ENCODE measurements around the gene ZNF516.

Gene ZNF516

GRCh38 chr18:76455003-76455676 is 39.9 kb downstream of the ZNF516 start:
- DNase-seq (ENCODE audit: low spot score) = no peak

- DNase-seq (ENCODE audit: low spot score) = no peak
Observed at GRCh38 chr18:76454418-76454817, 40.6 kb downstream of the ZNF516 start.

- DNase-seq (ENCODE audit: low spot score) = no peak
Observed at GRCh38 chr18:76453932-76454331, 41.1 kb downstream of the ZNF516 start.

GRCh38 chr18:76453057-76453561 is 41.9 kb downstream of the ZNF516 start:
- DNase-seq (ENCODE audit: low spot score) = no peak

GRCh38 chr18:76452357-76452756 is 42.7 kb downstream of the ZNF516 start:
- no peak for DNase-seq (ENCODE audit: low spot score)

GRCh38 chr18:76451396-76452331 is 43.4 kb downstream of the ZNF516 start:
- no peak for DNase-seq (ENCODE audit: low spot score)

- DNase-seq (ENCODE audit: low spot score) = no peak
Observed at GRCh38 chr18:76450452-76451395, 44.3 kb downstream of the ZNF516 start.

GRCh38 chr18:76449111-76449453 is 46.0 kb downstream of the ZNF516 start:
- DNase-seq (ENCODE audit: low spot score) = no peak

- DNase-seq (ENCODE audit: low spot score) = no peak
Observed at GRCh38 chr18:76448256-76449110, 46.6 kb downstream of the ZNF516 start.

- DNase-seq (ENCODE audit: low spot score) = no peak
Observed at GRCh38 chr18:76447258-76447890, 47.7 kb downstream of the ZNF516 start.

GRCh38 chr18:76446321-76447257 is 48.5 kb downstream of the ZNF516 start:
- no peak for DNase-seq (ENCODE audit: low spot score)

- DNase-seq (ENCODE audit: low spot score) = no peak
Observed at GRCh38 chr18:76445741-76446232, 49.3 kb downstream of the ZNF516 start.

- DNase-seq (ENCODE audit: low spot score) = no peak
Observed at GRCh38 chr18:76445275-76445674, 49.8 kb downstream of the ZNF516 start.

- DNase-seq (ENCODE audit: low spot score) = no peak
Observed at GRCh38 chr18:76444446-76445105, 50.5 kb downstream of the ZNF516 start.

GRCh38 chr18:76443519-76444445 is 51.3 kb downstream of the ZNF516 start:
- no peak for DNase-seq (ENCODE audit: low spot score)

GRCh38 chr18:76442413-76443171 is 52.5 kb downstream of the ZNF516 start:
- DNase-seq (ENCODE audit: low spot score) = no peak

Data from germinal center (tissue), 1 donor.